ENCODE data around the gene SPATA17.

SPATA17 gene

GRCh38 chr1:217590598-217590997, 40.5 kb upstream of the SPATA17 start (continued):
- TF ChIP-seq KLF1 (tag by site-specific recombination; IDR thresholded peaks at IDR 0.05) (no peak), YY2 (tag by site-specific recombination; IDR thresholded peaks at IDR 0.05) (no peak), ZNF426 (tag by site-specific recombination; IDR thresholded peaks at IDR 0.05) (no peak), GLI2 (tag by site-specific recombination; IDR thresholded peaks at IDR 0.05; ENCODE audit: borderline replicate concordance, low read depth) (no peak), ZNF514 (tag by site-specific recombination; IDR thresholded peaks at IDR 0.05) (no peak), KLF16 (tag by site-specific recombination; IDR thresholded peaks at IDR 0.05) (no peak), KLF17 (tag by site-specific recombination; IDR thresholded peaks at IDR 0.05) (no peak), ZFHX2 (tag by site-specific recombination; conservative IDR thresholded peaks at IDR 0.05) (no peak), ZBTB7A (tag by site-specific recombination; IDR thresholded peaks at IDR 0.05; ENCODE audit: low read depth) (no peak), ZNF174 (tag by site-specific recombination; IDR thresholded peaks at IDR 0.05) (no peak), ZNF280D (tag by site-specific recombination; IDR thresholded peaks at IDR 0.05) (no peak), ZNF510 (tag by site-specific recombination; IDR thresholded peaks at IDR 0.05; ENCODE audit: insufficient replicate concordance) (no peak)

GRCh38 chr1:217599154-217599553, 32.0 kb upstream of the SPATA17 start:
- H3K4me3 ChIP-seq (ENCODE audit: low read depth, low read length): no peak overlapping the region
- no peaks in the 10 kb centered on the region for H3K4me1 ChIP-seq (ENCODE audit: control insufficient read depth, insufficient read depth, low read length)
- no peaks in the 10 kb centered on the region for H3K9me3 ChIP-seq (ENCODE audit: control insufficient read depth, insufficient read depth, low read depth, low read length)
- CTCF ChIA-PET: no interaction called here
- H3K27ac ChIP-seq (ENCODE audit: extremely low read depth, low read depth, low read length): no peak overlapping the region
- H3K36me3 ChIP-seq (ENCODE audit: control insufficient read depth in 2 of 2, insufficient read depth in 1 of 2, low read length in 2 of 2): peaks cover 0 to 6% of the 10 kb centered on the region in 2 experiments
- POLR2A ChIA-PET: no interaction called here
- TF ChIP-seq SETDB1 (IDR thresholded peaks at IDR 0.05; ENCODE audit: insufficient read length, low read length) (no peak), ZNF426 (tag by site-specific recombination; IDR thresholded peaks at IDR 0.05) (no peak), ZNF146 (tag by site-specific recombination; IDR thresholded peaks at IDR 0.05) (no peak), ZBTB48 (tag by site-specific recombination; IDR thresholded peaks at IDR 0.05) (no peak), ZNF488 (tag by site-specific recombination; IDR thresholded peaks at IDR 0.05) (no peak), ZNF433 (tag by site-specific recombination; IDR thresholded peaks at IDR 0.05; ENCODE audit: low read depth) (no peak), ZNF140 (tag by site-specific recombination; IDR thresholded peaks at IDR 0.05) (no peak), TSHZ1 (tag by site-specific recombination; IDR thresholded peaks at IDR 0.05; ENCODE audit: borderline replicate concordance) (no peak), ZNF214 (tag by site-specific recombination; IDR thresholded peaks at IDR 0.05; ENCODE audit: borderline replicate concordance) (no peak), ZNF2 (tag by site-specific recombination; IDR thresholded peaks at IDR 0.05) (no peak), ZFP3 (tag by site-specific recombination; IDR thresholded peaks at IDR 0.05; ENCODE audit: low read depth) (no peak), HOXC10 (CRISPR knock-in tag; IDR thresholded peaks at IDR 0.05) (no peak), ZNF266 (tag by site-specific recombination; IDR thresholded peaks at IDR 0.05; ENCODE audit: low read depth) (no peak)

Data from HEK293 (cell line).